WTC11 (cell line): ENCODE data around the gene PTPRF. TPM values are rescaled to one million over a fixed set of nuclear protein-coding genes. Genes with fewer than 3 reads are reported as not detected.

ENCODE experiments used
- ATAC-seq: fragments of 200-7000 bp; cut with Tn5 transposase; 2 replicates; pipeline ENCODE4 v1.10.0; 2021; ENCODE audit warnings: mild to moderate bottlenecking, moderate library complexity
- CTCF ChIA-PET: fragments of 300-600 bp; sonication (Branson Sonifier 250); formaldehyde crosslinking; loops from one replicate; lab custom pipeline; 2021; ENCODE audit warnings: antibody characterized with exemption; lab: Charles Lee
- POLR2A ChIA-PET: fragments of 350-600 bp; sonication (Branson Sonifier 250); formaldehyde crosslinking; loops from one replicate; lab custom pipeline; 2021; ENCODE audit warnings: antibody characterized with exemption; lab: Charles Lee
- DNase-seq: peaks from one replicate; pipeline ENCODE4 v3.0.0; 2021; ENCODE audit warnings: low spot score
- H3K27ac Mint-ChIP-seq: 2 replicates; pipeline ENCODE4 v1.8.0; 2021; ENCODE audit warnings: mixed read lengths
- H3K27me3 Mint-ChIP-seq: 2 replicates; pipeline ENCODE4 v1.8.0; 2021; ENCODE audit warnings: low read depth, mild to moderate bottlenecking, moderate library complexity, mixed read lengths
- H3K36me3 Mint-ChIP-seq: 2 replicates; pipeline ENCODE4 v1.8.0; 2021; ENCODE audit warnings: mixed read lengths
- H3K4me1 Mint-ChIP-seq: 2 replicates; pipeline ENCODE4 v1.8.0; 2022; ENCODE audit warnings: mixed read lengths
- H3K4me3 Mint-ChIP-seq: 2 replicates; pipeline ENCODE4 v1.8.0; 2021; ENCODE audit warnings: mild to moderate bottlenecking, moderate library complexity, mixed read lengths
- H3K9me3 Mint-ChIP-seq: 2 replicates; pipeline ENCODE4 v1.8.0; 2021; ENCODE audit warnings: mixed read lengths
- NFYB ChIP-seq: sonication (generic); formaldehyde crosslinking; conservative IDR thresholded peaks from 2 replicates; pipeline ENCODE4 v1.8.0; 2022; ENCODE audit warnings: low read depth, missing genetic modification reagents
- PRRX2 ChIP-seq: fragments of 250-450 bp; sonication (Bioruptor Pico); IDR thresholded peaks from 2 replicates; pipeline ENCODE4 v1.8.0; 2021; ENCODE audit warnings: mild to moderate bottlenecking
- TEAD1 ChIP-seq: sonication (generic); formaldehyde crosslinking; IDR thresholded peaks from 2 replicates; pipeline ENCODE4 v1.8.0; 2022; ENCODE audit warnings: mild to moderate bottlenecking, missing genetic modification reagents
- TEAD4 ChIP-seq: sonication (generic); formaldehyde crosslinking; IDR thresholded peaks from 2 replicates; pipeline ENCODE4 v1.8.0; 2022; ENCODE audit warnings: mild to moderate bottlenecking, missing genetic modification reagents
- TP53 ChIP-seq: sonication (generic); formaldehyde crosslinking; IDR thresholded peaks from 2 replicates; pipeline ENCODE4 v1.8.1; 2023; ENCODE audit warnings: mild to moderate bottlenecking, missing genetic modification reagents
- ZNF219 ChIP-seq: sonication (generic); formaldehyde crosslinking; IDR thresholded peaks from 2 replicates; pipeline ENCODE4 v1.8.0; 2023; ENCODE audit warnings: missing genetic modification reagents, mild to moderate bottlenecking, borderline replicate concordance
- total RNA-seq: library from RNA; stranded (reverse); gene quantifications from 3 replicates; pipeline ENCODE4 v1.2.3, GENCODE V29; 2021
- TF ChIP-seq, protein P1 (sequence below): fragments of 250-450 bp; sonication (Bioruptor Pico); IDR thresholded peaks from 2 replicates; pipeline ENCODE4 v1.9.0; 2021; ENCODE audit warnings: mild to moderate bottlenecking
- TF ChIP-seq, protein P2 (sequence below): sonication (generic); formaldehyde crosslinking; conservative IDR thresholded peaks from 2 replicates; pipeline ENCODE4 v1.8.1; 2023; ENCODE audit warnings: mild to moderate bottlenecking, low read depth, missing genetic modification reagents, moderate library complexity
- TF ChIP-seq, protein P3 (sequence below): sonication (generic); formaldehyde crosslinking; IDR thresholded peaks from 2 replicates; pipeline ENCODE4 v1.8.0; 2023; ENCODE audit warnings: mild to moderate bottlenecking, missing genetic modification reagents
- TF ChIP-seq, protein P4 (sequence below): sonication (generic); formaldehyde crosslinking; IDR thresholded peaks from 2 replicates; pipeline ENCODE4 v1.8.1; 2023; ENCODE audit warnings: mild to moderate bottlenecking, missing genetic modification reagents, borderline replicate concordance
- TF ChIP-seq, protein P5 (sequence below): sonication (generic); formaldehyde crosslinking; conservative IDR thresholded peaks from 2 replicates; pipeline ENCODE4 v1.8.1; 2022; ENCODE audit warnings: mild to moderate bottlenecking, missing genetic modification reagents

PTPRF gene
- total RNA-seq, 1 experiment from 2014 or later = 248 TPM

DNA sequence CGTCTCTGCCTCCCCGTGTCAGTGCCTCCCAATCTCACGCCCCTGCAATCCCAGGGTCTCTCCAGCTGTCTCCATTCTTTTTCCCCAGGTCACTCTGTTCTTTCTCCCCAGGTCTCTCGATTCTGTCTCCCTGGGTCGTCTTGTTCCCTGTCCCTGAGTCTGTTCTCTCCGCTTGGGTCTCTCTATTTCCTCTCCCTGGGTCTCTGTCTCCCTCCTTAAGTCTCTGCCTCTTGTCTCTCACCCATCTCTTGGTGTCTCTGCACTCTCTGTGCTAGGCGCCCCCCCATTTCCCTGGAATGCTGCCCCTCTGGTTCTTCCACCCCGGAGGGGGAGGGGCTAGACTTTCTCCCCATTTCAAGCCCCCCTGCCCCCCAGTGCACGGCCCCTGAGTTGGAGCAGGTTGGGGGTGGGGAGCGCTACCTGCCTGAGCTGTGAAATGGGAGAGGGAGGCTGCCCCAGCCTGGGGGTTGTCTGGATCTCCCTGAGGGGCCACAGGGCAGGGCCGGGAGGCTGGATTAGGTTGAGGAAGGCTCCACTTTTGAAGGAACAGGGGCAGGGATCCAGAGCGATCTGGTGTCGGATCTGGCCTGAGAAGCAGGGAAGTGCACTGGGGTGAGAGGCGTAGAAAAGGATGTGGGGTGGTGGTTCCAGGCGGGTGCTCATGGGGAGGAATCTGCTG is 1.4 kb downstream of the PTPRF start:
- CTCF ChIA-PET = interaction anchor here (0.5 to 3.2 kb wide), 10 partner anchors 17 to 403 kb away, joined by 3 to 27 read pairs (median 5); no protein-coding TSS in a partner anchor
- POLR2A ChIA-PET = interaction anchor here (0.6 to 2.9 kb wide), 4 partner anchors 13 to 118 kb away, joined by 4 to 24 read pairs (median 4); no protein-coding TSS in a partner anchor
- TF ChIP-seq PRRX2 (CRISPR knock-in tag) (no peak), ZNF219 (CRISPR knock-in tag) (no peak), TEAD1 (CRISPR knock-in tag) (peak; percentile 83; the same call in 1 of the 2 replicates), NFYB (no peak), TEAD4 (0 out of 2 replicates have a peak, but pooled peaks have one; percentile 49), TP53 (CRISPR knock-in tag) (peak; percentile 28; the same call in 1 of the 2 replicates)
- TF ChIP-seq, protein P1, sequence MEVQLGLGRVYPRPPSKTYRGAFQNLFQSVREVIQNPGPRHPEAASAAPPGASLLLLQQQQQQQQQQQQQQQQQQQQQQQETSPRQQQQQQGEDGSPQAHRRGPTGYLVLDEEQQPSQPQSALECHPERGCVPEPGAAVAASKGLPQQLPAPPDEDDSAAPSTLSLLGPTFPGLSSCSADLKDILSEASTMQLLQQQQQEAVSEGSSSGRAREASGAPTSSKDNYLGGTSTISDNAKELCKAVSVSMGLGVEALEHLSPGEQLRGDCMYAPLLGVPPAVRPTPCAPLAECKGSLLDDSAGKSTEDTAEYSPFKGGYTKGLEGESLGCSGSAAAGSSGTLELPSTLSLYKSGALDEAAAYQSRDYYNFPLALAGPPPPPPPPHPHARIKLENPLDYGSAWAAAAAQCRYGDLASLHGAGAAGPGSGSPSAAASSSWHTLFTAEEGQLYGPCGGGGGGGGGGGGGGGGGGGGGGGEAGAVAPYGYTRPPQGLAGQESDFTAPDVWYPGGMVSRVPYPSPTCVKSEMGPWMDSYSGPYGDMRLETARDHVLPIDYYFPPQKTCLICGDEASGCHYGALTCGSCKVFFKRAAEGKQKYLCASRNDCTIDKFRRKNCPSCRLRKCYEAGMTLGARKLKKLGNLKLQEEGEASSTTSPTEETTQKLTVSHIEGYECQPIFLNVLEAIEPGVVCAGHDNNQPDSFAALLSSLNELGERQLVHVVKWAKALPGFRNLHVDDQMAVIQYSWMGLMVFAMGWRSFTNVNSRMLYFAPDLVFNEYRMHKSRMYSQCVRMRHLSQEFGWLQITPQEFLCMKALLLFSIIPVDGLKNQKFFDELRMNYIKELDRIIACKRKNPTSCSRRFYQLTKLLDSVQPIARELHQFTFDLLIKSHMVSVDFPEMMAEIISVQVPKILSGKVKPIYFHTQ = no peak
- TF ChIP-seq, protein P2, sequence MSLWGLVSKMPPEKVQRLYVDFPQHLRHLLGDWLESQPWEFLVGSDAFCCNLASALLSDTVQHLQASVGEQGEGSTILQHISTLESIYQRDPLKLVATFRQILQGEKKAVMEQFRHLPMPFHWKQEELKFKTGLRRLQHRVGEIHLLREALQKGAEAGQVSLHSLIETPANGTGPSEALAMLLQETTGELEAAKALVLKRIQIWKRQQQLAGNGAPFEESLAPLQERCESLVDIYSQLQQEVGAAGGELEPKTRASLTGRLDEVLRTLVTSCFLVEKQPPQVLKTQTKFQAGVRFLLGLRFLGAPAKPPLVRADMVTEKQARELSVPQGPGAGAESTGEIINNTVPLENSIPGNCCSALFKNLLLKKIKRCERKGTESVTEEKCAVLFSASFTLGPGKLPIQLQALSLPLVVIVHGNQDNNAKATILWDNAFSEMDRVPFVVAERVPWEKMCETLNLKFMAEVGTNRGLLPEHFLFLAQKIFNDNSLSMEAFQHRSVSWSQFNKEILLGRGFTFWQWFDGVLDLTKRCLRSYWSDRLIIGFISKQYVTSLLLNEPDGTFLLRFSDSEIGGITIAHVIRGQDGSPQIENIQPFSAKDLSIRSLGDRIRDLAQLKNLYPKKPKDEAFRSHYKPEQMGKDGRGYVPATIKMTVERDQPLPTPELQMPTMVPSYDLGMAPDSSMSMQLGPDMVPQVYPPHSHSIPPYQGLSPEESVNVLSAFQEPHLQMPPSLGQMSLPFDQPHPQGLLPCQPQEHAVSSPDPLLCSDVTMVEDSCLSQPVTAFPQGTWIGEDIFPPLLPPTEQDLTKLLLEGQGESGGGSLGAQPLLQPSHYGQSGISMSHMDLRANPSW (CRISPR knock-in tag) = 0 out of 2 replicates have a peak, but pooled peaks have one; percentile 60
- TF ChIP-seq, protein P3, sequence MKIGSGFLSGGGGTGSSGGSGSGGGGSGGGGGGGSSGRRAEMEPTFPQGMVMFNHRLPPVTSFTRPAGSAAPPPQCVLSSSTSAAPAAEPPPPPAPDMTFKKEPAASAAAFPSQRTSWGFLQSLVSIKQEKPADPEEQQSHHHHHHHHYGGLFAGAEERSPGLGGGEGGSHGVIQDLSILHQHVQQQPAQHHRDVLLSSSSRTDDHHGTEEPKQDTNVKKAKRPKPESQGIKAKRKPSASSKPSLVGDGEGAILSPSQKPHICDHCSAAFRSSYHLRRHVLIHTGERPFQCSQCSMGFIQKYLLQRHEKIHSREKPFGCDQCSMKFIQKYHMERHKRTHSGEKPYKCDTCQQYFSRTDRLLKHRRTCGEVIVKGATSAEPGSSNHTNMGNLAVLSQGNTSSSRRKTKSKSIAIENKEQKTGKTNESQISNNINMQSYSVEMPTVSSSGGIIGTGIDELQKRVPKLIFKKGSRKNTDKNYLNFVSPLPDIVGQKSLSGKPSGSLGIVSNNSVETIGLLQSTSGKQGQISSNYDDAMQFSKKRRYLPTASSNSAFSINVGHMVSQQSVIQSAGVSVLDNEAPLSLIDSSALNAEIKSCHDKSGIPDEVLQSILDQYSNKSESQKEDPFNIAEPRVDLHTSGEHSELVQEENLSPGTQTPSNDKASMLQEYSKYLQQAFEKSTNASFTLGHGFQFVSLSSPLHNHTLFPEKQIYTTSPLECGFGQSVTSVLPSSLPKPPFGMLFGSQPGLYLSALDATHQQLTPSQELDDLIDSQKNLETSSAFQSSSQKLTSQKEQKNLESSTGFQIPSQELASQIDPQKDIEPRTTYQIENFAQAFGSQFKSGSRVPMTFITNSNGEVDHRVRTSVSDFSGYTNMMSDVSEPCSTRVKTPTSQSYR (CRISPR knock-in tag) = peak; percentile 87
- TF ChIP-seq, protein P4, sequence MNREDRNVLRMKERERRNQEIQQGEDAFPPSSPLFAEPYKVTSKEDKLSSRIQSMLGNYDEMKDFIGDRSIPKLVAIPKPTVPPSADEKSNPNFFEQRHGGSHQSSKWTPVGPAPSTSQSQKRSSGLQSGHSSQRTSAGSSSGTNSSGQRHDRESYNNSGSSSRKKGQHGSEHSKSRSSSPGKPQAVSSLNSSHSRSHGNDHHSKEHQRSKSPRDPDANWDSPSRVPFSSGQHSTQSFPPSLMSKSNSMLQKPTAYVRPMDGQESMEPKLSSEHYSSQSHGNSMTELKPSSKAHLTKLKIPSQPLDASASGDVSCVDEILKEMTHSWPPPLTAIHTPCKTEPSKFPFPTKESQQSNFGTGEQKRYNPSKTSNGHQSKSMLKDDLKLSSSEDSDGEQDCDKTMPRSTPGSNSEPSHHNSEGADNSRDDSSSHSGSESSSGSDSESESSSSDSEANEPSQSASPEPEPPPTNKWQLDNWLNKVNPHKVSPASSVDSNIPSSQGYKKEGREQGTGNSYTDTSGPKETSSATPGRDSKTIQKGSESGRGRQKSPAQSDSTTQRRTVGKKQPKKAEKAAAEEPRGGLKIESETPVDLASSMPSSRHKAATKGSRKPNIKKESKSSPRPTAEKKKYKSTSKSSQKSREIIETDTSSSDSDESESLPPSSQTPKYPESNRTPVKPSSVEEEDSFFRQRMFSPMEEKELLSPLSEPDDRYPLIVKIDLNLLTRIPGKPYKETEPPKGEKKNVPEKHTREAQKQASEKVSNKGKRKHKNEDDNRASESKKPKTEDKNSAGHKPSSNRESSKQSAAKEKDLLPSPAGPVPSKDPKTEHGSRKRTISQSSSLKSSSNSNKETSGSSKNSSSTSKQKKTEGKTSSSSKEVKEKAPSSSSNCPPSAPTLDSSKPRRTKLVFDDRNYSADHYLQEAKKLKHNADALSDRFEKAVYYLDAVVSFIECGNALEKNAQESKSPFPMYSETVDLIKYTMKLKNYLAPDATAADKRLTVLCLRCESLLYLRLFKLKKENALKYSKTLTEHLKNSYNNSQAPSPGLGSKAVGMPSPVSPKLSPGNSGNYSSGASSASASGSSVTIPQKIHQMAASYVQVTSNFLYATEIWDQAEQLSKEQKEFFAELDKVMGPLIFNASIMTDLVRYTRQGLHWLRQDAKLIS (CRISPR knock-in tag) = no peak
- TF ChIP-seq, protein P5, sequence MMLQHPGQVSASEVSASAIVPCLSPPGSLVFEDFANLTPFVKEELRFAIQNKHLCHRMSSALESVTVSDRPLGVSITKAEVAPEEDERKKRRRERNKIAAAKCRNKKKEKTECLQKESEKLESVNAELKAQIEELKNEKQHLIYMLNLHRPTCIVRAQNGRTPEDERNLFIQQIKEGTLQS = no peak
- DNase-seq = peak; percentile 74
- H3K4me1 Mint-ChIP-seq = peaks cover 61% of the 10 kb centered on the region
- H3K4me3 Mint-ChIP-seq = peak overlapping the region; percentile 95
- no peaks in the 10 kb centered on the region for H3K36me3 Mint-ChIP-seq
- no peaks in the 10 kb centered on the region for H3K9me3 Mint-ChIP-seq
- H3K27me3 Mint-ChIP-seq = peaks cover 10% of the 10 kb centered on the region
- peak overlapping the region; percentile 95 for H3K27ac Mint-ChIP-seq
- peak; percentile 32 for ATAC-seq
